Neural cell (in vitro differentiated cells): ENCODE results near the gene PCSK1. TPM values are rescaled to one million over a fixed set of nuclear protein-coding genes. Genes with fewer than 3 reads are reported as not detected.

Experiments used
- H2AFZ ChIP-seq: fragments of 200-600, 300-800 bp; sonication (generic), shearing (Covaris generic); 2 replicates; pipeline ENCODE4 v1.6.0; 2014; ENCODE audit warnings: low read depth, mild to moderate bottlenecking, antibody characterized with exemption, low read length, moderate library complexity
- H3F3A ChIP-seq: fragments of 200-600 bp; shearing (Covaris generic); 2 replicates; pipeline ENCODE4 v1.6.1; 2016; ENCODE audit warnings: mild to moderate bottlenecking, moderate library complexity, mixed read lengths, antibody characterized with exemption, low read length; ENCODE audit not compliant: insufficient read depth, poor library complexity, severe bottlenecking
- H3K27ac ChIP-seq: fragments of 200-600, 300-800 bp; sonication (generic), shearing (Covaris generic); 2 replicates; pipeline ENCODE4 v1.5.1; 2014; ENCODE audit warnings: mild to moderate bottlenecking, low read length, moderate library complexity
- H3K27me3 ChIP-seq: fragments of 300-800, 200-600 bp; sonication (generic), shearing (Covaris generic); 2 replicates; pipeline ENCODE4 v1.6.0; 2014; ENCODE audit warnings: mild to moderate bottlenecking, low read depth, low read length, moderate library complexity; ENCODE audit not compliant: insufficient read depth
- H3K36me3 ChIP-seq: fragments of 300-800, 200-600 bp; sonication (generic), shearing (Covaris generic); 2 replicates; pipeline ENCODE4 v1.5.1; 2014; ENCODE audit warnings: mild to moderate bottlenecking, antibody characterized with exemption, low read length, moderate library complexity; ENCODE audit not compliant: insufficient read depth
- H3K4me2 ChIP-seq: fragments of 300-800, 200-600 bp; sonication (generic), shearing (Covaris generic); 2 replicates; pipeline ENCODE4 v1.6.0; 2014; ENCODE audit warnings: mild to moderate bottlenecking, low read length
- H3K4me3 ChIP-seq: fragments of 300-800, 200-600 bp; sonication (generic), shearing (Covaris generic); 2 replicates; pipeline ENCODE4 v1.5.1; 2014; ENCODE audit warnings: mild to moderate bottlenecking, low read length, moderate library complexity
- H3K79me2 ChIP-seq: fragments of 200-600 bp; shearing (Covaris generic); replicated peaks from 2 replicates; pipeline ENCODE4 v1.6.0; 2014; ENCODE audit warnings: mild to moderate bottlenecking, low read length, moderate library complexity; ENCODE audit not compliant: insufficient read depth
- H3K9ac ChIP-seq: fragments of 300-800, 200-600 bp; sonication (generic), shearing (Covaris generic); 2 replicates; pipeline ENCODE4 v1.6.1; 2016; ENCODE audit warnings: mild to moderate bottlenecking, low read length, mixed read lengths
- H3K9me2 ChIP-seq: fragments of 200-600 bp; shearing (Covaris generic); 2 replicates; pipeline ENCODE4 v1.6.1; 2016; ENCODE audit warnings: mild to moderate bottlenecking, low read length, mixed read lengths; ENCODE audit not compliant: insufficient read depth
- H3K9me3 ChIP-seq: fragments of 200-600, 300-800 bp; sonication (generic), shearing (Covaris generic); 2 replicates; pipeline ENCODE4 v1.6.1; 2016; ENCODE audit warnings: mild to moderate bottlenecking, mixed run types, low read length, moderate library complexity, mixed read lengths
- H4K20me1 ChIP-seq: fragments of 200-600 bp; shearing (Covaris generic); 2 replicates; pipeline ENCODE4 v1.6.1; 2016; ENCODE audit warnings: mild to moderate bottlenecking, mixed run types; ENCODE audit not compliant: insufficient read depth
- EP300 ChIP-seq: fragments of 450-650 bp; conservative IDR thresholded peaks from 2 replicates; pipeline ENCODE4 v1.6.1; 2014; ENCODE audit warnings: antibody characterized with exemption, mild to moderate bottlenecking, moderate library complexity; ENCODE audit not compliant: poor library complexity, severe bottlenecking
- EZH2 ChIP-seq: fragments of 200-600, 300-800 bp; shearing (Covaris generic), sonication (generic); IDR thresholded peaks from 2 replicates; pipeline ENCODE4 v1.6.1; 2014; ENCODE audit warnings: antibody characterized with exemption, low read length, borderline replicate concordance, mild to moderate bottlenecking; ENCODE audit not compliant: insufficient read depth, poor library complexity, severe bottlenecking
- MXI1 ChIP-seq: fragments of 450-650 bp; conservative IDR thresholded peaks from 2 replicates; pipeline ENCODE4 v1.6.1; 2014; ENCODE audit warnings: antibody characterized with exemption, mild to moderate bottlenecking; ENCODE audit not compliant: poor library complexity, severe bottlenecking
- POLR2AphosphoS5 ChIP-seq: IDR thresholded peaks from 2 replicates; pipeline ENCODE4 v1.6.1; 2012
- RAD21 ChIP-seq: fragments of 450-650 bp; conservative IDR thresholded peaks from 2 replicates; pipeline ENCODE4 v1.6.1; 2014; ENCODE audit warnings: antibody characterized with exemption, mild to moderate bottlenecking, moderate library complexity
- REST ChIP-seq: IDR thresholded peaks from 2 replicates; pipeline ENCODE4 v1.6.1; 2012; ENCODE audit warnings: borderline replicate concordance
- SMC3 ChIP-seq: fragments of 450-650 bp; conservative IDR thresholded peaks from 2 replicates; pipeline ENCODE4 v1.6.1; 2014; ENCODE audit warnings: antibody characterized with exemption, mild to moderate bottlenecking, moderate library complexity; ENCODE audit not compliant: poor library complexity
- TAF1 ChIP-seq: IDR thresholded peaks from 2 replicates; pipeline ENCODE4 v1.6.1; 2012; ENCODE audit warnings: low read depth
- polyA plus RNA-seq: library from polyadenylated mRNA; depleted of rRNA; stranded (reverse); fragments of >200 nt; gene quantifications from 2 replicates; pipeline ENCODE4 v1.2.3, GENCODE V29; 2014
- TF ChIP-seq, protein P1 (sequence below): fragments of 450-650 bp; IDR thresholded peaks from 2 replicates; pipeline ENCODE4 v1.5.1; 2014; ENCODE audit warnings: antibody characterized with exemption, mild to moderate bottlenecking, moderate library complexity; ENCODE audit not compliant: poor library complexity, severe bottlenecking

Gene PCSK1
- polyA plus RNA-seq, 1 donor from 2014 or later: 27.2 TPM

DNA sequence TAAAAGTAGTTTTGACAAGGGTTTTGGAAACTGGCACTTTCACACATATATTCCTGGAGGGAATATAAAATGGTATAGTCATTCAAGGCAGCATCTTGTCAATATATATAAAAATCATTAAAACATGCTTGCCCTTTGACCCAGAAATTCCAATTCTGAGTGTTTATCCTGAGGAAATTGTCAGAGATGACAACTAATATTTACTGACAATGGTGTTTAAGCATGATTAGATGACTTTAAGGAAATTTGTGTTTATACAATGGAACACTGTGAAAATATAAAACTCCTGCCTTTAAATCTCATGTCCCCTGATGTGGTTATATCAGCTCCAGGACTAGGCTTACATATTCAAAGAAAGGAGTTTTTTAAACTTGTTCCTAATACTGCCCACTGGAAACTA is 25.6 kb downstream of the PCSK1 start:
- no peaks in the 10 kb centered on the region for H3K9me2 ChIP-seq
- no peaks in the 10 kb centered on the region for H3K79me2 ChIP-seq
- no peak overlapping the region for H3K9ac ChIP-seq
- H3K27ac ChIP-seq: peak overlapping the region; percentile 53
- H3K4me3 ChIP-seq: no peak overlapping the region
- TF ChIP-seq RAD21: no peak
- TF ChIP-seq, protein P1, sequence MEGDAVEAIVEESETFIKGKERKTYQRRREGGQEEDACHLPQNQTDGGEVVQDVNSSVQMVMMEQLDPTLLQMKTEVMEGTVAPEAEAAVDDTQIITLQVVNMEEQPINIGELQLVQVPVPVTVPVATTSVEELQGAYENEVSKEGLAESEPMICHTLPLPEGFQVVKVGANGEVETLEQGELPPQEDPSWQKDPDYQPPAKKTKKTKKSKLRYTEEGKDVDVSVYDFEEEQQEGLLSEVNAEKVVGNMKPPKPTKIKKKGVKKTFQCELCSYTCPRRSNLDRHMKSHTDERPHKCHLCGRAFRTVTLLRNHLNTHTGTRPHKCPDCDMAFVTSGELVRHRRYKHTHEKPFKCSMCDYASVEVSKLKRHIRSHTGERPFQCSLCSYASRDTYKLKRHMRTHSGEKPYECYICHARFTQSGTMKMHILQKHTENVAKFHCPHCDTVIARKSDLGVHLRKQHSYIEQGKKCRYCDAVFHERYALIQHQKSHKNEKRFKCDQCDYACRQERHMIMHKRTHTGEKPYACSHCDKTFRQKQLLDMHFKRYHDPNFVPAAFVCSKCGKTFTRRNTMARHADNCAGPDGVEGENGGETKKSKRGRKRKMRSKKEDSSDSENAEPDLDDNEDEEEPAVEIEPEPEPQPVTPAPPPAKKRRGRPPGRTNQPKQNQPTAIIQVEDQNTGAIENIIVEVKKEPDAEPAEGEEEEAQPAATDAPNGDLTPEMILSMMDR: no peak
- TF ChIP-seq SMC3: no peak
- TF ChIP-seq POLR2AphosphoS5: no peak
- TF ChIP-seq REST: no peak
- TF ChIP-seq EZH2: no peak
- no peak for TF ChIP-seq EP300
- TF ChIP-seq TAF1: no peak
- no peak for TF ChIP-seq MXI1
- no peak overlapping the region for H2AFZ ChIP-seq
- no peaks in the 10 kb centered on the region for H4K20me1 ChIP-seq
- no peaks in the 10 kb centered on the region for H3F3A ChIP-seq
- no peak overlapping the region for H3K4me2 ChIP-seq
- no peaks in the 10 kb centered on the region for H3K27me3 ChIP-seq
- peaks cover 4% of the 10 kb centered on the region for H3K36me3 ChIP-seq
- no peaks in the 10 kb centered on the region for H3K9me3 ChIP-seq

GRCh38 chr5:96404191-96404867 is 28.7 kb downstream of the PCSK1 start:
- Histone ChIP-seq H3K9me3 (no peaks in the 10 kb centered on the region), H3K27ac (no peak overlapping the region), H4K20me1 (no peaks in the 10 kb centered on the region), H3K27me3 (no peaks in the 10 kb centered on the region), H3K79me2 (no peaks in the 10 kb centered on the region), H3K9ac (no peak overlapping the region), H3K4me3 (no peak overlapping the region), H3K9me2 (no peaks in the 10 kb centered on the region), H3K4me2 (no peak overlapping the region), H2AFZ (no peak overlapping the region), H3F3A (no peaks in the 10 kb centered on the region), H3K36me3 (no peaks in the 10 kb centered on the region)
- no peak for TF ChIP-seq TAF1
- no peak for TF ChIP-seq RAD21
- TF ChIP-seq EP300: no peak
- TF ChIP-seq POLR2AphosphoS5: no peak

- Histone ChIP-seq H3K4me3 (no peak overlapping the region), H3F3A (no peaks in the 10 kb centered on the region), H3K27me3 (no peaks in the 10 kb centered on the region), H3K4me2 (no peak overlapping the region), H3K36me3 (no peaks in the 10 kb centered on the region), H2AFZ (no peak overlapping the region), H3K9me2 (no peaks in the 10 kb centered on the region), H3K9ac (no peak overlapping the region), H3K9me3 (no peaks in the 10 kb centered on the region), H4K20me1 (no peaks in the 10 kb centered on the region), H3K27ac (no peak overlapping the region), H3K79me2 (no peaks in the 10 kb centered on the region)
- TF ChIP-seq POLR2AphosphoS5 (no peak), SMC3 (no peak), TAF1 (no peak)
Observed at GRCh38 chr5:96402500-96402899, 30.5 kb downstream of the PCSK1 start.
